Sigmoid colon (tissue), 7 donors: Measurements from ENCODE around the gene PDLIM4. TPM values are rescaled to one million over a fixed set of nuclear protein-coding genes. Genes with fewer than 3 reads are reported as not detected.

Source experiments
- DNase-seq: peaks from one replicate; pipeline ENCODE4 v3.0.0-alpha.2; 2019
- H3K27ac ChIP-seq, 4 donors: fragments of 200-600 bp; sonication (generic); one replicate each; pipeline ENCODE4 v1.5.1; 2016 to 2019; ENCODE audit warnings: mild to moderate bottlenecking in 1 of 4
- H3K27me3 ChIP-seq, 3 donors: fragments of 200-600 bp; sonication (generic); one replicate each; pipeline ENCODE4 v1.5.1; 2019; ENCODE audit warnings: mild to moderate bottlenecking in 1 of 3
- H3K36me3 ChIP-seq, 4 donors: fragments of 200-600 bp; sonication (generic); one replicate each; pipeline ENCODE4 v1.5.1; 2016 to 2019
- H3K4me1 ChIP-seq, 4 donors: fragments of 200-600 bp; sonication (generic); one replicate each; pipeline ENCODE4 v1.5.1; 2017 to 2019
- H3K4me3 ChIP-seq, 4 donors: fragments of 200-600 bp; sonication (generic); one replicate each; pipeline ENCODE4 v1.5.1; 2017 to 2019; ENCODE audit warnings: mild to moderate bottlenecking in 2 of 4, moderate library complexity in 1 of 4
- H3K9me3 ChIP-seq, 4 donors: fragments of 200-600 bp in 3 of 4; sonication (generic) in 3 of 4; one replicate each; pipeline versions ENCODE4 v1.5.1 to v1.6.1; 2013 to 2019
- CTCF ChIP-seq, 4 experiments: fragments of 450-650 bp in 3 of 4; fragments of 200-600 bp in 1 of 4; IDR thresholded peaks; one replicate each; pipeline ENCODE4 v1.5.1; 2016 to 2019; ENCODE audit warnings: antibody characterized with exemption in 4 of 4, mild to moderate bottlenecking in 3 of 4, moderate library complexity in 2 of 4
- EP300 ChIP-seq, 4 donors: sonication (generic); formaldehyde crosslinking; IDR thresholded peaks; one replicate each; pipeline ENCODE4 v1.6.1; 2017; ENCODE audit warnings: antibody characterized with exemption in 4 of 4
- POLR2A ChIP-seq, 2 donors: fragments of 450-650 bp; IDR thresholded peaks; one replicate each; pipeline ENCODE4 v1.6.1; 2016; ENCODE audit warnings: antibody characterized with exemption in 2 of 2, mild to moderate bottlenecking in 2 of 2, moderate library complexity in 2 of 2
- POLR2AphosphoS5 ChIP-seq, 4 donors: sonication (generic); formaldehyde crosslinking; IDR thresholded peaks; one replicate each; pipeline ENCODE4 v1.6.1; 2017; ENCODE audit warnings: antibody characterized with exemption in 4 of 4
- WGBS, 2 donors: extraction: QIAGEN DNeasy Blood & Tissue Kit; methylation state at CpG; one replicate each; pipeline ENCODE4 v1.1.7; 2013; 5-methylcytosine and 5-hydroxymethylcytosine counted together
- intact Hi-C: fragments of 100-400 bp; cut with DNase I; formaldehyde crosslinking; loops from one replicate; pipeline ENCODE4 v1.15.1; 2023
- polyA plus RNA-seq, 3 donors: library from polyadenylated mRNA; stranded (reverse); fragments of 200-250 nt; gene quantifications; one replicate each; pipeline ENCODE4 v1.2.3, GENCODE V29; 2013
- total RNA-seq, 4 donors: library from RNA; depleted of rRNA; stranded (reverse); fragments of >200 nt; gene quantifications; one replicate each; pipeline ENCODE4 v1.1.0, GENCODE V29; 2016
- donor health status: healthy with polysubstance abuse.
- donor health status: Bipolar disorder and iron deficiency.
- donor health status: healthy.

The PDLIM4 gene
- total and polyA plus RNA-seq, 7 donors, result 2.1 to 133 (median 38.2) TPM

- WGBS, 2 donors, result 54 to 80% methylated on average over 6 of the region's 6 CpGs
- intact Hi-C loops, result no loop called here
- DNase-seq, result no peak
- TF ChIP-seq CTCF (IDR thresholded peaks at IDR 0.05) (no peak), POLR2AphosphoS5 (IDR thresholded peaks at IDR 0.05) (no peak), EP300 (IDR thresholded peaks at IDR 0.05) (no peak), POLR2A (IDR thresholded peaks at IDR 0.05) (no peak)
- no peaks in the 10 kb centered on the region for H3K36me3 ChIP-seq
- peaks cover 0 to 7% (median 3%) of the 10 kb centered on the region in 4 donors for H3K4me1 ChIP-seq
- no peaks in the 10 kb centered on the region for H3K27me3 ChIP-seq
- H3K27ac ChIP-seq, result no peak overlapping the region
- H3K9me3 ChIP-seq, result no peaks in the 10 kb centered on the region
- no peak overlapping the region for H3K4me3 ChIP-seq
These were observed 43.3 kb downstream of the PDLIM4 start for GRCh38 chr5:132300577-132301343.

DNA sequence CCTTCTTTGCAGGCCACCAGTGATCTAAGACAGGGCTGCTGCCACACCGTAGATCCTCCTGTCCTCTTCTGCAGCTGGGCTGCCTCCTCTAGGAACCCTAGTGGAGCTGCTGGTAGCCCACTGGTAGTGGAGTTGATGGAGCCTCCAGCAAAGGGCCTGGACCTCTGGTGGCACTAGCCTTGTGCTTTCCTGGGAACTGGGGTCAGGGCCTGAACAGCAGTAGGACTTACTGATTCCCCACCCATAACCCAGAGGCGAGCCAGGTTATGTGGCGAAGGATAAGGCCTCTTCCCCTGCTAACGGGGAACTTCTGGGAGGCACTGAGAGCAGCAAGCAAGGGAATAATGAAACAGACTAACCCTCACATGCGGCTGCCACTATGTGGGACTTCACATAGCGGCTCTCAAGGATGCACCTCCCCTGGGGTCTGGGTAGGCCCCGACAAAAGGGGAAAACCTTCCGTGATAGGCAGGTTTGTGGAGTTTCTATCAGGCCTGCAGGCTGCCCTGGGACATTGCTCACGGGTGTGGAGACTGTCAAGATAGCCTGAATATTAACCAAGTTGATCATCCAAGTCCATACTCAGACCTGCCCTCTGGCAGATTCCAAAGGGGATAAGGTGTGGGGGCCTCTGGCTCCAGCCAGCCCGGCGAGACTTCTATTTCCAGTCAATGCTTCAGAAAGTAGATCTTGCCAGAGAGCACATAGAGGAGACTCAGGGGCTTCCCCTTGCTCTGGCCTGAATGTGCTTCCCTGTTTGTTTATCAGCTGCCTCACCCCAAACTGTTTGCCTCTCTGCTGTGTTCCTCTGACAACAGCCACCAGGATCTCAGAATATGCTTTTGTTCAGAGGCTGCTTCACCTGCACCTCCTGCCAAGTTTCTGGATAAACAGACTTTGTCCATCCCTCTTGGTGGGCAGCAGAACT lies 44.1 kb downstream of the PDLIM4 start:
- 57 to 74% methylated on average over 11 of the region's 11 CpGs for WGBS, 2 donors
- TF ChIP-seq POLR2A (IDR thresholded peaks at IDR 0.05), result no peak
- no peak for TF ChIP-seq EP300 (IDR thresholded peaks at IDR 0.05)
- no peak for TF ChIP-seq POLR2AphosphoS5 (IDR thresholded peaks at IDR 0.05)
- TF ChIP-seq CTCF (IDR thresholded peaks at IDR 0.05), result no peak
- no peaks in the 10 kb centered on the region for H3K27me3 ChIP-seq
- no peak for DNase-seq
- no peaks in the 10 kb centered on the region for H3K36me3 ChIP-seq
- no peak overlapping the region for H3K27ac ChIP-seq
- intact Hi-C loops, result no loop called here
- H3K4me1 ChIP-seq, result peaks cover 0 to 6% (median 2%) of the 10 kb centered on the region in 4 donors
- H3K9me3 ChIP-seq, result no peaks in the 10 kb centered on the region
- no peak overlapping the region for H3K4me3 ChIP-seq

- Histone ChIP-seq H3K9me3 (no peaks in the 10 kb centered on the region), H3K36me3 (no peaks in the 10 kb centered on the region), H3K27me3 (no peaks in the 10 kb centered on the region), H3K4me1 (peaks cover 0 to 6% (median 2%) of the 10 kb centered on the region in 4 donors), H3K4me3 (no peak overlapping the region), H3K27ac (no peak overlapping the region)
- TF ChIP-seq CTCF (IDR thresholded peaks at IDR 0.05) (no peak), EP300 (IDR thresholded peaks at IDR 0.05) (no peak), POLR2A (IDR thresholded peaks at IDR 0.05) (no peak), POLR2AphosphoS5 (IDR thresholded peaks at IDR 0.05) (no peak)
- 66 to 87% methylated on average over 3 of the region's 3 CpGs for WGBS, 2 donors
- DNase-seq, result no peak
- intact Hi-C loops, result no loop called here
These were observed 44.9 kb downstream of the PDLIM4 start for GRCh38 chr5:132302413-132302812.

DNA sequence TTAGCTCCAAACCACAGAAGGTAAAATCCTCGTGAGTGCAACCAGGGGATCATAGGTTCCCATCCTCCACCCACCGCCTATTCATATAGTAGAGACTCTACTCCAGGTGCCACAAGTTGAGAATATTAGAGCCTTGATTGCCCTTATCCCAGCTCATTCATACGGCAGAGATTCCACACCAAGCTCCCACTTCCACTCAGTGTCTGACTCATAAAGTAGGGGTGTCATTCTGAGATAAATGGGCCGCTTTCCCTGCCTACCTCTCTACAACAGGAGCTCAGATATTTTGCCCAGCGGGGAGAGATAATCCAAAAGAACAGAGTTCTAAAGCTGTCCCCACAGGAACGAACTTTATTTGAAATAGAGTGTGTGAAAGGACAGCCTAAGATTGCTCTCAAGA lies 46.1 kb downstream of the PDLIM4 start:
- TF ChIP-seq CTCF (IDR thresholded peaks at IDR 0.05), result no peak
- TF ChIP-seq POLR2A (IDR thresholded peaks at IDR 0.05), result no peak
- no peak for TF ChIP-seq POLR2AphosphoS5 (IDR thresholded peaks at IDR 0.05)
- TF ChIP-seq EP300 (IDR thresholded peaks at IDR 0.05), result no peak
- whole genome bisulfite sequencing, 2 donors, result 94 to 96% methylated on average over 6 of the region's 6 CpGs
- no peak for DNase-seq
- Histone ChIP-seq H3K36me3 (no peaks in the 10 kb centered on the region), H3K27ac (no peak overlapping the region), H3K4me3 (no peak overlapping the region), H3K4me1 (peaks cover 0 to 6% (median 2%) of the 10 kb centered on the region in 4 donors), H3K27me3 (no peaks in the 10 kb centered on the region), H3K9me3 (no peaks in the 10 kb centered on the region)
- intact Hi-C loops, result no loop called here
